HepG2 (cell line): ENCODE data around the gene EIF4A3. TPM values are rescaled to one million over a fixed set of nuclear protein-coding genes. Genes with fewer than 3 reads are reported as not detected.

Source experiments
- ARID2 ChIP-seq: sonication (generic); formaldehyde crosslinking; IDR thresholded peaks from 2 replicates; pipeline ENCODE4 v1.8.1; 2022; ENCODE audit warnings: mild to moderate bottlenecking, missing genetic modification reagents, borderline replicate concordance
- CEBPG ChIP-seq: IDR thresholded peaks from 2 replicates; pipeline ENCODE4 v1.6.1; 2016
- MTF1 ChIP-seq: sonication (generic); formaldehyde crosslinking; IDR thresholded peaks from 2 replicates; pipeline ENCODE4 v1.5.0; 2020; ENCODE audit warnings: missing genetic modification reagents
- PHF8 ChIP-seq: sonication (generic); formaldehyde crosslinking; IDR thresholded peaks from 2 replicates; pipeline ENCODE4 v1.5.0; 2020; ENCODE audit warnings: missing genetic modification reagents
- TAF1 ChIP-seq: sonication (generic); formaldehyde crosslinking; IDR thresholded peaks from 2 replicates; pipeline ENCODE4 v1.4.0; 2020; ENCODE audit warnings: missing genetic modification reagents
- THRA ChIP-seq: sonication (generic); formaldehyde crosslinking; IDR thresholded peaks from 2 replicates; pipeline ENCODE4 v1.4.0; 2020; ENCODE audit warnings: missing genetic modification reagents, borderline replicate concordance
- ZBTB7B ChIP-seq: sonication (generic); formaldehyde crosslinking; IDR thresholded peaks from 2 replicates; pipeline ENCODE4 v1.4.0; 2020; ENCODE audit warnings: missing genetic modification reagents
- ZC3H4 ChIP-seq: sonication (generic); formaldehyde crosslinking; IDR thresholded peaks from 2 replicates; pipeline ENCODE4 v1.4.0; 2020; ENCODE audit warnings: missing genetic modification reagents, borderline replicate concordance
- ZNF136 ChIP-seq: sonication (generic); formaldehyde crosslinking; IDR thresholded peaks from 2 replicates; pipeline ENCODE4 v1.8.1; 2022; ENCODE audit warnings: low read depth, mild to moderate bottlenecking, moderate library complexity, missing genetic modification reagents
- polyA plus RNA-seq, 8 experiments: library from polyadenylated mRNA; depleted of rRNA in 3 of 8; stranded (reverse) in 7 of 8; unstranded in 1 of 8; fragments of >200 nt; fragmentation: Illumina TruSeq in 4 of 8; extraction: Trizol in 4 of 8; gene quantifications; 2 replicates each; pipeline versions ENCODE4 v1.2.1 to v1.2.3, GENCODE V29; 2011 to 2016; ENCODE audit warnings: low read depth in 4 of 8, missing spikeins in 1 of 8, mixed read lengths in 1 of 8; ENCODE audit not compliant: insufficient read depth in 1 of 8
- total RNA-seq, 5 experiments: library from RNA; depleted of rRNA; stranded (reverse); fragments of >200 nt; fragmentation: Illumina TruSeq; extraction: Trizol; gene quantifications; 2 replicates each; pipeline ENCODE4 v1.2.3, GENCODE V29; 2016; ENCODE audit warnings: low read depth in 1 of 5
- TF ChIP-seq, protein P1 (sequence below): sonication (generic); formaldehyde crosslinking; IDR thresholded peaks from 2 replicates; pipeline ENCODE4 v1.5.0; 2020; ENCODE audit warnings: missing genetic modification reagents, mild to moderate bottlenecking, borderline replicate concordance
- TF ChIP-seq, protein P2 (sequence below): sonication (generic); formaldehyde crosslinking; IDR thresholded peaks from 2 replicates; pipeline ENCODE4 v1.5.0; 2020; ENCODE audit warnings: mild to moderate bottlenecking, missing genetic modification reagents, borderline replicate concordance

Gene EIF4A3
- total and polyA plus RNA-seq, 2 of the 13 experiments (the other 11 are each of a cell fraction or from before 2014, with no cell fraction given): 145 to 187 TPM

- TF ChIP-seq, protein P1, sequence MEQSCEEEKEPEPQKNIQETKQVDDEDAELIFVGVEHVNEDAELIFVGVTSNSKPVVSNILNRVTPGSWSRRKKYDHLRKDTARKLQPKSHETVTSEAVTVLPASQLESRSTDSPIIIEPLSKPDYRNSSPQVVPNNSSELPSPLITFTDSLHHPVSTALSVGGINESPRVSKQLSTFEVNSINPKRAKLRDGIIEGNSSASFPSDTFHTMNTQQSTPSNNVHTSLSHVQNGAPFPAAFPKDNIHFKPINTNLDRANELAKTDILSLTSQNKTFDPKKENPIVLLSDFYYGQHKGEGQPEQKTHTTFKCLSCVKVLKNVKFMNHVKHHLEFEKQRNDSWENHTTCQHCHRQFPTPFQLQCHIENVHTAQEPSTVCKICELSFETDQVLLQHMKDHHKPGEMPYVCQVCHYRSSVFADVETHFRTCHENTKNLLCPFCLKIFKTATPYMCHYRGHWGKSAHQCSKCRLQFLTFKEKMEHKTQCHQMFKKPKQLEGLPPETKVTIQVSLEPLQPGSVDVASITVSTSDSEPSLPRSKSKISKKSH (CRISPR knock-in tag): no peak
- no peak for TF ChIP-seq ZNF136 (CRISPR knock-in tag)
- no peak for TF ChIP-seq MTF1
- no peak for TF ChIP-seq TAF1 (CRISPR knock-in tag)
- TF ChIP-seq ZC3H4: no peak
- TF ChIP-seq ARID2 (CRISPR knock-in tag): no peak
- no peak for TF ChIP-seq ZBTB7B
- TF ChIP-seq CEBPG (CRISPR knock-in tag): no peak
- no peak for TF ChIP-seq PHF8 (CRISPR knock-in tag)
- TF ChIP-seq, protein P2, sequence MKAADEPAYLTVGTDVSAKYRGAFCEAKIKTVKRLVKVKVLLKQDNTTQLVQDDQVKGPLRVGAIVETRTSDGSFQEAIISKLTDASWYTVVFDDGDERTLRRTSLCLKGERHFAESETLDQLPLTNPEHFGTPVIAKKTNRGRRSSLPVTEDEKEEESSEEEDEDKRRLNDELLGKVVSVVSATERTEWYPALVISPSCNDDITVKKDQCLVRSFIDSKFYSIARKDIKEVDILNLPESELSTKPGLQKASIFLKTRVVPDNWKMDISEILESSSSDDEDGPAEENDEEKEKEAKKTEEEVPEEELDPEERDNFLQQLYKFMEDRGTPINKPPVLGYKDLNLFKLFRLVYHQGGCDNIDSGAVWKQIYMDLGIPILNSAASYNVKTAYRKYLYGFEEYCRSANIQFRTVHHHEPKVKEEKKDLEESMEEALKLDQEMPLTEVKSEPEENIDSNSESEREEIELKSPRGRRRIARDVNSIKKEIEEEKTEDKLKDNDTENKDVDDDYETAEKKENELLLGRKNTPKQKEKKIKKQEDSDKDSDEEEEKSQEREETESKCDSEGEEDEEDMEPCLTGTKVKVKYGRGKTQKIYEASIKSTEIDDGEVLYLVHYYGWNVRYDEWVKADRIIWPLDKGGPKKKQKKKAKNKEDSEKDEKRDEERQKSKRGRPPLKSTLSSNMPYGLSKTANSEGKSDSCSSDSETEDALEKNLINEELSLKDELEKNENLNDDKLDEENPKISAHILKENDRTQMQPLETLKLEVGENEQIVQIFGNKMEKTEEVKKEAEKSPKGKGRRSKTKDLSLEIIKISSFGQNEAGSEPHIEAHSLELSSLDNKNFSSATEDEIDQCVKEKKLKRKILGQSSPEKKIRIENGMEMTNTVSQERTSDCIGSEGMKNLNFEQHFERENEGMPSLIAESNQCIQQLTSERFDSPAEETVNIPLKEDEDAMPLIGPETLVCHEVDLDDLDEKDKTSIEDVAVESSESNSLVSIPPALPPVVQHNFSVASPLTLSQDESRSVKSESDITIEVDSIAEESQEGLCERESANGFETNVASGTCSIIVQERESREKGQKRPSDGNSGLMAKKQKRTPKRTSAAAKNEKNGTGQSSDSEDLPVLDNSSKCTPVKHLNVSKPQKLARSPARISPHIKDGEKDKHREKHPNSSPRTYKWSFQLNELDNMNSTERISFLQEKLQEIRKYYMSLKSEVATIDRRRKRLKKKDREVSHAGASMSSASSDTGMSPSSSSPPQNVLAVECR (CRISPR knock-in tag): no peak
- TF ChIP-seq THRA (CRISPR knock-in tag): no peak
These were observed 21.4 kb upstream of the EIF4A3 start (continued) for GRCh38 chr17:80168371-80168770.
